SK-N-SH treated with all-trans-retinoic acid at 6 μM for 48 hours (cell line): ENCODE results near the gene KIAA0825.

Experiments
- OSR1 ChIP-seq: fragments of 250-450 bp; sonication (Bioruptor Pico); IDR thresholded peaks from 2 replicates; pipeline ENCODE4 v1.8.0; 2022; ENCODE audit warnings: moderate library complexity, mild to moderate bottlenecking, inconsistent platforms
- TF ChIP-seq, protein P1 (sequence below): fragments of 250-450 bp; sonication (Bioruptor Pico); IDR thresholded peaks from 2 replicates; pipeline ENCODE4 v1.5.1; 2020; ENCODE audit warnings: low read depth, mild to moderate bottlenecking, moderate library complexity

DNA sequence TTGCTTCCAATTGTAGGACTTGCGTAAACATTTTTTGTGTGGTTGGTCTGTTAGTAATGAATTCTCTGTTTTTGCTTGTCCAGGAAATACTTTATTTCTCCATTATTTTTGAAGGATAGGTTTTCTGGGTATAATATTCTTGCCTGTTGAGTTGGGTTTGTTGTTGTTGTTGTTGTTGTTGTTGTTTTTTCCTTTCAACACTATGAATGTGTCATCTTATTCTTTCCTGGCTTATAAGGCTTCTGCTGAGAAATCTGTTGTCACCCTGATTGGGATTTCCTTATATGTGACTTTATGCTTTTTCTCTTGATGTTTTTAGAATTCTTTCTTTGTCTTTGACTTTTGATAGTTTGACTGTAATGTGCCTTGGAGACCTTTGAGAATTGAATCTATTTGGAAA is 39.9 kb upstream of the KIAA0825 start:
- TF ChIP-seq, protein P1, sequence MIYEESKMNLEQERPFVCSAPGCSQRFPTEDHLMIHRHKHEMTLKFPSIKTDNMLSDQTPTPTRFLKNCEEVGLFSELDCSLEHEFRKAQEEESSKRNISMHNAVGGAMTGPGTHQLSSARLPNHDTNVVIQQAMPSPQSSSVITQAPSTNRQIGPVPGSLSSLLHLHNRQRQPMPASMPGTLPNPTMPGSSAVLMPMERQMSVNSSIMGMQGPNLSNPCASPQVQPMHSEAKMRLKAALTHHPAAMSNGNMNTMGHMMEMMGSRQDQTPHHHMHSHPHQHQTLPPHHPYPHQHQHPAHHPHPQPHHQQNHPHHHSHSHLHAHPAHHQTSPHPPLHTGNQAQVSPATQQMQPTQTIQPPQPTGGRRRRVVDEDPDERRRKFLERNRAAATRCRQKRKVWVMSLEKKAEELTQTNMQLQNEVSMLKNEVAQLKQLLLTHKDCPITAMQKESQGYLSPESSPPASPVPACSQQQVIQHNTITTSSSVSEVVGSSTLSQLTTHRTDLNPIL (CRISPR knock-in tag), result no peak
- TF ChIP-seq OSR1, result no peak
